Measurements from ENCODE around the gene CD99L2.

The CD99L2 gene

DNA sequence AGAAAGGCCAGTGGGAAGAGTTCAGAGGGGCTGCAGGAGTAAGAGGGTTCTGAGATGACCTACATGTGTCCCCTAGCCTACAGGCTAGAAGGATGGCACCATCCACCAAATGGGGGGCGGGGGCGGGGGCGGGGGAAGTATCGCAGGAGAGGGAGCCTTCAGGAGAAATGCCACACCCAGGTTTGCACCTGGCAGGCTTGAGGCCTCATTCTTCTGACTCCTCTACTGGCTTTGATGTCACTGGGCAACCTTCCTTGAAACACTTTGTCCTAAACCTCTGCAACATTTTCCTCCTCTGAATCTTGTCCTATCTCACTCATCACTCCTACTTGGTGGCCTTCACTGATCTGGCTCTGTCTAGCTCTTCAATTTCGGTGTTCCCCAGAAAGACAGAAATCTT lies 24.0 kb downstream of the CD99L2 start:
- no peaks in the 10 kb centered on the region for H3K4me1 ChIP-seq (ENCODE audit: insufficient read depth, low read length, poor library complexity, severe bottlenecking)
- H3K9me2 ChIP-seq (replicated peaks; ENCODE audit: low read depth, low read length) = no peaks in the 10 kb centered on the region
- no peaks in the 10 kb centered on the region for H3K36me3 ChIP-seq (ENCODE audit: insufficient read depth, low read length)
- no peak for TF ChIP-seq EZH2phosphoT487 (IDR thresholded peaks at IDR 0.05; ENCODE audit: borderline replicate concordance)
- TF ChIP-seq, protein P1, sequence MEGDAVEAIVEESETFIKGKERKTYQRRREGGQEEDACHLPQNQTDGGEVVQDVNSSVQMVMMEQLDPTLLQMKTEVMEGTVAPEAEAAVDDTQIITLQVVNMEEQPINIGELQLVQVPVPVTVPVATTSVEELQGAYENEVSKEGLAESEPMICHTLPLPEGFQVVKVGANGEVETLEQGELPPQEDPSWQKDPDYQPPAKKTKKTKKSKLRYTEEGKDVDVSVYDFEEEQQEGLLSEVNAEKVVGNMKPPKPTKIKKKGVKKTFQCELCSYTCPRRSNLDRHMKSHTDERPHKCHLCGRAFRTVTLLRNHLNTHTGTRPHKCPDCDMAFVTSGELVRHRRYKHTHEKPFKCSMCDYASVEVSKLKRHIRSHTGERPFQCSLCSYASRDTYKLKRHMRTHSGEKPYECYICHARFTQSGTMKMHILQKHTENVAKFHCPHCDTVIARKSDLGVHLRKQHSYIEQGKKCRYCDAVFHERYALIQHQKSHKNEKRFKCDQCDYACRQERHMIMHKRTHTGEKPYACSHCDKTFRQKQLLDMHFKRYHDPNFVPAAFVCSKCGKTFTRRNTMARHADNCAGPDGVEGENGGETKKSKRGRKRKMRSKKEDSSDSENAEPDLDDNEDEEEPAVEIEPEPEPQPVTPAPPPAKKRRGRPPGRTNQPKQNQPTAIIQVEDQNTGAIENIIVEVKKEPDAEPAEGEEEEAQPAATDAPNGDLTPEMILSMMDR (conservative IDR thresholded peaks at IDR 0.05; ENCODE audit: low read length) = no peak
- H3K4me2 ChIP-seq (ENCODE audit: low read depth, low read length, poor library complexity, severe bottlenecking) = no peak overlapping the region
- no peaks in the 10 kb centered on the region for H3K79me2 ChIP-seq (ENCODE audit: insufficient read depth, low read length)
- H3K9ac ChIP-seq (ENCODE audit: low read depth, low read length, poor library complexity, severe bottlenecking) = no peak overlapping the region
- H2AFZ ChIP-seq (ENCODE audit: low read length) = no peak overlapping the region
- H3K4me3 ChIP-seq (ENCODE audit: low read length, poor library complexity, severe bottlenecking) = no peak overlapping the region
- H3F3A ChIP-seq (ENCODE audit: low read depth) = no peaks in the 10 kb centered on the region
- H3K9me3 ChIP-seq (ENCODE audit: insufficient read depth, low read depth, low read length) = no peaks in the 10 kb centered on the region
- no peaks in the 10 kb centered on the region for H3K27me3 ChIP-seq (ENCODE audit: insufficient read depth, low read length, poor library complexity, severe bottlenecking)
- no peaks in the 10 kb centered on the region for H4K20me1 ChIP-seq (ENCODE audit: insufficient read depth, low read length, poor library complexity, severe bottlenecking)

- Histone ChIP-seq H3K9me2 (replicated peaks; ENCODE audit: low read depth, low read length) (no peaks in the 10 kb centered on the region), H3K27me3 (ENCODE audit: insufficient read depth, low read length, poor library complexity, severe bottlenecking) (no peaks in the 10 kb centered on the region), H3K9me3 (ENCODE audit: insufficient read depth, low read depth, low read length) (no peaks in the 10 kb centered on the region), H3F3A (ENCODE audit: low read depth) (no peaks in the 10 kb centered on the region), H3K4me1 (ENCODE audit: insufficient read depth, low read length, poor library complexity, severe bottlenecking) (no peaks in the 10 kb centered on the region), H2AFZ (ENCODE audit: low read length) (no peak overlapping the region), H3K36me3 (ENCODE audit: insufficient read depth, low read length) (no peaks in the 10 kb centered on the region), H3K4me3 (ENCODE audit: low read length, poor library complexity, severe bottlenecking) (no peak overlapping the region), H3K79me2 (ENCODE audit: insufficient read depth, low read length) (no peaks in the 10 kb centered on the region), H4K20me1 (ENCODE audit: insufficient read depth, low read length, poor library complexity, severe bottlenecking) (no peaks in the 10 kb centered on the region), H3K9ac (ENCODE audit: low read depth, low read length, poor library complexity, severe bottlenecking) (no peak overlapping the region), H3K4me2 (ENCODE audit: low read depth, low read length, poor library complexity, severe bottlenecking) (no peak overlapping the region)
- no peak for TF ChIP-seq EZH2phosphoT487 (IDR thresholded peaks at IDR 0.05; ENCODE audit: borderline replicate concordance)
- TF ChIP-seq, protein P1 (conservative IDR thresholded peaks at IDR 0.05; ENCODE audit: low read length) = no peak
Observed at GRCh38 chrX:150873616-150874015, 24.9 kb downstream of the CD99L2 start.

GRCh38 chrX:150872773-150873336 lies 25.6 kb downstream of the CD99L2 start:
- Histone ChIP-seq H2AFZ (ENCODE audit: low read length) (no peak overlapping the region), H3F3A (ENCODE audit: low read depth) (no peaks in the 10 kb centered on the region), H3K4me2 (ENCODE audit: low read depth, low read length, poor library complexity, severe bottlenecking) (no peak overlapping the region), H3K9ac (ENCODE audit: low read depth, low read length, poor library complexity, severe bottlenecking) (no peak overlapping the region), H3K36me3 (ENCODE audit: insufficient read depth, low read length) (no peaks in the 10 kb centered on the region), H4K20me1 (ENCODE audit: insufficient read depth, low read length, poor library complexity, severe bottlenecking) (no peaks in the 10 kb centered on the region), H3K4me3 (ENCODE audit: low read length, poor library complexity, severe bottlenecking) (no peak overlapping the region), H3K9me2 (replicated peaks; ENCODE audit: low read depth, low read length) (no peaks in the 10 kb centered on the region), H3K9me3 (ENCODE audit: insufficient read depth, low read depth, low read length) (no peaks in the 10 kb centered on the region), H3K27me3 (ENCODE audit: insufficient read depth, low read length, poor library complexity, severe bottlenecking) (no peaks in the 10 kb centered on the region), H3K79me2 (ENCODE audit: insufficient read depth, low read length) (no peaks in the 10 kb centered on the region), H3K4me1 (ENCODE audit: insufficient read depth, low read length, poor library complexity, severe bottlenecking) (no peaks in the 10 kb centered on the region)
- TF ChIP-seq, protein P1 (conservative IDR thresholded peaks at IDR 0.05; ENCODE audit: low read length) = no peak
- TF ChIP-seq EZH2phosphoT487 (IDR thresholded peaks at IDR 0.05; ENCODE audit: borderline replicate concordance) = no peak

Measured in Loucy (cell line).